ENCODE results near the gene AVPI1.
A peak's percentile ranks its signal among the peaks of the same experiment; 100 is the strongest.
"Not testable (repeated sequence)": the region's sequence is repeated elsewhere in the genome, so short reads cannot be mapped to it uniquely, and the experiment has no call there.

AVPI1 gene

GRCh38 chr10:97711640-97712572 is 24.9 kb upstream of the AVPI1 start:
- DNase-seq = no peak

GRCh38 chr10:97708976-97709946 is 22.2 kb upstream of the AVPI1 start:
- peak in 1 of 2 experiments; percentile 2 for DNase-seq

- no peak for DNase-seq
These were observed 21.1 kb upstream of the AVPI1 start for GRCh38 chr10:97708167-97708566.

DNA sequence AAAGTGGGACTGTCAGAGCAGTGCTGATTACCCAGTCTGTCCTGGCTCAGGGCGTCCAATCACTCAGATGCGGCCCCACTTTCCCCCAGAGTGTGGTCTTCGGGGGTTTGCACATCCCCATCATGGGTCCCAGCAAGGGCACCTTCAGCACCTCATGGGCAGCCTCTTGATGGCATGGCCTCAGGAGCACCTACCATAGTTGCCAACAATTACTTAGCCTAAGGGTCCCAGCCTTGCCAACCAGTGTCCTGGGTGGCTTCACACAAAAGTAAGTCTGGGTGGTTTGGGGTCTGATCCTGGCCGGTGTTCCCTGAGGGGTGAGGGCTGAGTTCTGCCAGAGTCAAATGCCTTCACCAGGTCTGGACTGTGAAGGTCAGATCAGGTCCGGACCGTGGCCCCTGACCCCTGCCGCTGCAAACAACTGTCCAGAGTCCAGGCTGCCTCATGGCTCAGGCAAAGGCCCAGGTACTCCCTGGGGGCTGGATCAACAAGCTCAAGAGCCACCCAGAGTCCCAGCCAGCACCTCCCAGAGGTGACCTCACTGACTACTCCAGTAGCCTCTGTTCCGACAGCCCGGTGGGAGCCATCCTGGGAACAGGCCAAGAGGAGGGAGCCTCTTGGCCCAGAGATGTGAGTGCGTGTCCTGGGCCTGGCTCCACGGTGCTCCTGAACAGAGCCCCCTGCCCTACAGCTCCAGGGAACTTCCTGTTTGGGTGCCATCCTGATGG is 20.3 kb upstream of the AVPI1 start:
- DNase-seq = no peak

GRCh38 chr10:97705006-97705670 is 18.1 kb upstream of the AVPI1 start:
- DNase-seq = no peak

DNA sequence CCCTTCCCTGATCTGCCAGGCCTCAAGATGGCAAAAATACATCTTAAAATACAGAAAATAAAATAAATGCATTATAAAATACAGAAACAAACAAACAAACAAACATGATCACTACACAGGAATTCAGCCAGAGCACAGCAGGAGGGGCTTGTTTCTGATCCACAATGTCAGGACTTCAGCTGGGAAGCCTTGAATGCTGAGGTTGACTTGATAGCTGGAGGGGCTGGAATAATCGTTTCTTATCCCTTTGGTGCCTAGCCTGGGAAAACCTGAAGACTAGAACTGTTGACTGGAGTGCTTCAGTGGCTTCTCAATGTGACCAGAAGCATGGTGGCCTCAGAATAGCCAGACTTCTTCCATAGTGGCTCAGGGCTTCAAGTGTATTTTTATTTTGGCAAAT is 17.3 kb upstream of the AVPI1 start:
- DNase-seq = no peak

GRCh38 chr10:97703398-97704067 is 16.5 kb upstream of the AVPI1 start:
- no peak for DNase-seq

GRCh38 chr10:97701438-97702069 is 14.5 kb upstream of the AVPI1 start:
- DNase-seq = peak; percentile 35 to 48

DNA sequence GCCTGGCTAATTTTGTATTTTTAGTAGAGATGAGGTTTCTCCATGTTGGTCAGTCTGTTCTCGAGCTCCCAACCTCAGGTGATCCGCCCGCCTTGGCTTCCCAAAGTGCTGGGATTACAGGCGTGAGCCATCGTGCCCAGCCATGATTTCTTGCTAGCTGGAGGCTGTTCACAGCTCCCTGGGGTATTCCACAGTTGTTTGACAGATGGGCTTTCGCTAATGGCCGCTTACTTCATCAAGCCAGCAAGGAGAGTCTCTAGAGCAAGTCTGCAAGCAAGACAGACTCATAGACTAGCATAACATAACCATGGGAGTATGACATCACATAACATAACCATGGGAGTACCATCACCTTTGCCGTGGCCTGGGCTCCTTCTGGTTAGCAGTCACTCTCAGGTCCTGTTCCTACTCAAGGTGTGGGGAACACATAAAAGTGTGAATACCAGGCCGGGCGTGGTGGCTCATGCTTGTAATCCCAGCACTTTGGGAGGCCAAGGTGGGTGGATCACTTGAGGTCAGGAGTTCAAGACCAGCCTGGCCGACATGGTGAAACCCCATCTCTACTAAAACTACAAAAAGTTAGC is 11.1 kb upstream of the AVPI1 start:
- peak; percentile 36 to 55 for DNase-seq

- no peak for DNase-seq
These were observed 3.1 kb upstream of the AVPI1 start for GRCh38 chr10:97690133-97690532.

DNA sequence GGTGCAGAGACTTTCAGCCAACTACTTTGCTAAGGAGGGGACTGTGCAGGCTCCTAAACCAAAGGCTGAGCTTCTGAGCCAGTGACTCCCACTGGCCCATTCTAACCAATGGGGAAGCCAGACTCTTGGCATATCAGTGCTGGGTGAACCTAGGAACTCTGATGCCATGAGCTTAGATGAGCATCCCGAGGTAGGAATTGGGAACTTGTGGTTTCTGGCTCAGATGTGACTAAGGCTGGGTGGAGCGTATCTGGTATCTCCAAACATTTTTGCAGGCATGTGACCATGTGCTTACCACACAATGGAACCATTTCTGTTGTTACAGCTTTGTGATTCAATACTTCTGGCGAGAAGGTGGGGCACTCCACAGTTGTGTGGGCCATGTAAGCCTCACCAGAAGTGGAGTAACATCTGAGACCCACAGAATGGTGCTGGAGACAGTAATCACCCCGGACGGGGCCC is 2.5 kb upstream of the AVPI1 start:
- no peak for DNase-seq

GRCh38 chr10:97687785-97688781 is 1.0 kb upstream of the AVPI1 start:
- no peak for DNase-seq

DNA sequence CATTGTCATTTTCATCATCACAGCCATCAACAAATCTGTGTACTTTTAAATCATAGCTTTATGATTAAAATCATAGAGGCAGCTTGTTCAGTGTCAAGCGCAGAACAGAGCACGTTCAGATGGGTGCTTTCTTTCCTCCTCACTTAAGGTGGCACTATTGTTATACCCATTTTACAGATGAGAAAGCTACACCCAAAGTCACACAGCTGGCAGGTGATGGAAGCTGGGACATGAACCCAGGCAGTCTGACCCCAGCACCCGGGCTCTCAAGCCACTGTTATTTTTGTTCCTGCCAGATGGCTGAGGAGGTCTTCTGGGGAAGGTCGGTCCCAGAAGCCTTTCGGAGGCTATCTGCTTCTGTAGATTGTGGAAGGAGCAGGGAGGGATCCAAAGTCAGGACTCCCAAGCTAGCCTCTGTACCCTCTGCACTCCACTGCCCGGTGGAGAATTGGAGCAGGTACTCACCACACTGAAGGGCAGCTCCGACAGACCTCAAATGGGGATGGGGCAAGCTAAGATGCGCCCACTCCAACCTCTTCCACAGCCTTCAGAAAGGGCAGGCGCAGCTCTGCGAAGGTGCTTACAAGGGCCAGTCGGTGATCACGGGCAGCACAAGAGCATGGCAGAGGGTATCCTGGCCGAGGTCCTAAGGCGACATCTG is 610 bp downstream of the AVPI1 start:
- no peak for DNase-seq

GRCh38 chr10:97685395-97685958 is 1.6 kb downstream of the AVPI1 start:
- DNase-seq = no peak

DNA sequence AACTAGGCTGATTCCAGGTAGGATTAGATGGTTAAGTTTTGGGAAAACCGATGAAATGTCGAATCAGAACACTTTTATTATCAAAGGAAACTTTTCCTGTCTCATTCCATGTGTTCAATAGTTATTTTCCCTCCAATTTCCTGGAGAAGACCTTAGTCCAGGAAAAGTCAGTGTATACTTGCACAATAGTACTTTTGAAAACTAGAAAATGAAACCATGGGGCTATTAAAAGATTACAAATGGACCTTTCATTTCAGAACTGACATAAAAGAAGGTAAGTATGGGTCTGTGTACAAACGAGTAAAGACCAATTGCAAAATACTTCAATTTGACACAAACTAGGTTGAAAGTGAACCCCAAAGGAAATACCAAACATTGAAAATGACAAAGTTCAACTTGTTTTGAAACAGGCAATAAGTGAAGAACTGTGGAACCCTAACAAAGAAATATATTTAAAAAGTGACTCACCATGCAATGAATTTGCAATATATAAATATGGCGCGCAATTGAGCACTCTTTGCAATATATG is 2.1 kb downstream of the AVPI1 start:
- DNase-seq = no peak

DNA sequence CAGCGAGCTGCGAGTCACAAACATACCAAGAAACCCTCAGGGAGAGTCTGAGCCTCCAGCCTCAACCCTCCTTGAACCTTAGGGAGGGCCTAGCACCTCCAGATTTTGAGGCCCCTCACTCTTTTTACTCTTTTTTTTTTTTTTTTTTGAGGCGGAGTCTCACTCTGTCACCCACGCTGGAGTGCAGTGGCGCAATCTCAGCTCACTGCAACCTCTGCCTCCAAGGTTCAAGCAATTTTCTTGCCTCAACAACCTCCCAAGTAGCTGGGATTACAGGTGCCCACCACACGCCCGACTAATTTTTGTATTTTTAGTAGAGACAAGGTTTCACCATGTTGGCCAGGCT is 2.7 kb downstream of the AVPI1 start:
- DNase-seq = not testable (repeated sequence)

DNA sequence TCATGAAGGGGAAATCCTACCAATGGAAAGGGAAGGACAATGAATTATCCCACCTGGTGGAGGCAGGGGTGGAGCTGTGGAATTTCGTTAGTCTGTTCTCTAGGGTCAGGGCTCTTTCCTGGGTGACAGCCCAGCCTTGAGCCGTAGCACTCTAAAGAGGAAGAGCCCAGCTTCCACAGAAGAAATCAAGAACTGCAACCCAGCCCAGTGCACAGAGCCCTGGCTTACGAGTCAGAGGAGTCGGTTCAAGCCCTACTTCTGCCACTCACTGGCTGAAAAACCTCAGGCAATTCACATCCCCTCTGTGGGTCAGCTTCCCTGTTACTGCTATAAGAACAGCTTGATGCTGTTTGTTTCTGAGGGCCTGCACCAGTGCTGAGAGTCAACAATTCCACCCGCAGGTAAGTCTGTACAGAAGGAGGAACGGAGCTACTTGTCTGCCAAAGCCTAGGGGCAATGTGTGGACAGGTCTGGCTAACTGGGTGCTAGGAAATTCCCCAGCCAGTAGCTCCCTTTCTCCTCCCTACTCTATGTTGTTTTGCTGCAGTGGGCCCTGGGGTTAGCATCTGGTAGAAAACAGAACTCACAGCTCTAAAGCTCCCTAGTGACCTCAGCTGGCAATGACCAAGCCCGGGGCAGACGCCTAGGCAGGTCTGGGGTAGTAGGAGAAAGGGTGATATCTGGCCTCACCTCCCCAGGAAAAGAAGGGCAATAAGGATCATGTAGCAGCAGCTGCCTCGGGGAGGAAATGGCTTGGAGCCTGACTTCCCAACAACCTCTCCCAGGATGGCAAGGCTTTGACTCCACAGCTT is 3.3 kb downstream of the AVPI1 start:
- DNase-seq = no peak

All from NCI-H524 (cell line).